Activated naive CD8-positive, alpha-beta T cell (primary cell): Measurements from ENCODE around the gene TRIM17.

Source experiments
- H3K27ac Mint-ChIP-seq: one replicate; pipeline ENCODE4 v1.8.0; 2021; ENCODE audit warnings: mixed read lengths
- H3K27me3 Mint-ChIP-seq: one replicate; pipeline ENCODE4 v1.8.0; 2021; ENCODE audit warnings: mixed read lengths
- H3K36me3 Mint-ChIP-seq: one replicate; pipeline ENCODE4 v1.8.0; 2021; ENCODE audit warnings: mixed read lengths
- H3K4me1 Mint-ChIP-seq: one replicate; pipeline ENCODE4 v1.8.0; 2021; ENCODE audit warnings: low read depth, mixed read lengths
- H3K4me3 Mint-ChIP-seq: one replicate; pipeline ENCODE4 v1.8.0; 2021; ENCODE audit warnings: mild to moderate bottlenecking, mixed read lengths
- H3K9me3 Mint-ChIP-seq: one replicate; pipeline ENCODE4 v1.8.0; 2021; ENCODE audit warnings: low read depth, mixed read lengths

The TRIM17 gene

GRCh38 chr1:228366866-228367741 is 49.6 kb downstream of the TRIM17 start:
- no peaks in the 10 kb centered on the region for H3K36me3 Mint-ChIP-seq
- H3K27ac Mint-ChIP-seq, result no peak overlapping the region
- no peak overlapping the region for H3K4me3 Mint-ChIP-seq
- H3K27me3 Mint-ChIP-seq, result no peaks in the 10 kb centered on the region
- no peaks in the 10 kb centered on the region for H3K9me3 Mint-ChIP-seq
- no peaks in the 10 kb centered on the region for H3K4me1 Mint-ChIP-seq

GRCh38 chr1:228366062-228366865 is 50.4 kb downstream of the TRIM17 start:
- H3K4me1 Mint-ChIP-seq, result no peaks in the 10 kb centered on the region

GRCh38 chr1:228365271-228366061 is 51.2 kb downstream of the TRIM17 start:
- H3K27me3 Mint-ChIP-seq, result no peaks in the 10 kb centered on the region
- no peaks in the 10 kb centered on the region for H3K9me3 Mint-ChIP-seq

More at GRCh38 chr1:228366062-228366865, 50.4 kb downstream of the TRIM17 start:
- Mint-ChIP-seq H3K36me3 (no peaks in the 10 kb centered on the region), H3K9me3 (no peaks in the 10 kb centered on the region), H3K4me3 (no peak overlapping the region), H3K27ac (no peak overlapping the region), H3K27me3 (no peaks in the 10 kb centered on the region)

GRCh38 chr1:228364706-228365213 is 51.9 kb downstream of the TRIM17 start:
- Mint-ChIP-seq H3K4me3 (no peak overlapping the region), H3K9me3 (no peaks in the 10 kb centered on the region), H3K4me1 (no peaks in the 10 kb centered on the region), H3K27me3 (no peaks in the 10 kb centered on the region), H3K36me3 (no peaks in the 10 kb centered on the region), H3K27ac (no peak overlapping the region)

More at GRCh38 chr1:228365271-228366061, 51.2 kb downstream of the TRIM17 start:
- Mint-ChIP-seq H3K27ac (no peak overlapping the region), H3K4me3 (no peak overlapping the region), H3K36me3 (no peaks in the 10 kb centered on the region), H3K4me1 (no peaks in the 10 kb centered on the region)

GRCh38 chr1:228364068-228364705 is 52.5 kb downstream of the TRIM17 start:
- Mint-ChIP-seq H3K27me3 (no peaks in the 10 kb centered on the region), H3K27ac (no peak overlapping the region), H3K4me1 (no peaks in the 10 kb centered on the region), H3K9me3 (no peaks in the 10 kb centered on the region), H3K36me3 (no peaks in the 10 kb centered on the region), H3K4me3 (no peak overlapping the region)

- no peak overlapping the region for H3K4me3 Mint-ChIP-seq
These were observed 53.0 kb downstream of the TRIM17 start for GRCh38 chr1:228363686-228364067.

GRCh38 chr1:228362884-228363450 is 53.7 kb downstream of the TRIM17 start:
- Mint-ChIP-seq H3K4me1 (no peaks in the 10 kb centered on the region), H3K4me3 (no peak overlapping the region), H3K9me3 (no peaks in the 10 kb centered on the region), H3K27me3 (no peaks in the 10 kb centered on the region), H3K36me3 (no peaks in the 10 kb centered on the region), H3K27ac (no peak overlapping the region)

More at GRCh38 chr1:228363686-228364067, 53.0 kb downstream of the TRIM17 start:
- Mint-ChIP-seq H3K9me3 (no peaks in the 10 kb centered on the region), H3K27me3 (no peaks in the 10 kb centered on the region), H3K27ac (no peak overlapping the region), H3K4me1 (no peaks in the 10 kb centered on the region), H3K36me3 (no peaks in the 10 kb centered on the region)

GRCh38 chr1:228362141-228362883 is 54.3 kb downstream of the TRIM17 start:
- Mint-ChIP-seq H3K9me3 (no peaks in the 10 kb centered on the region), H3K36me3 (no peaks in the 10 kb centered on the region), H3K27ac (no peak overlapping the region), H3K4me1 (no peaks in the 10 kb centered on the region), H3K4me3 (no peak overlapping the region), H3K27me3 (no peaks in the 10 kb centered on the region)

- no peaks in the 10 kb centered on the region for H3K4me1 Mint-ChIP-seq
- H3K36me3 Mint-ChIP-seq, result no peaks in the 10 kb centered on the region
- H3K4me3 Mint-ChIP-seq, result no peak overlapping the region
- H3K9me3 Mint-ChIP-seq, result no peaks in the 10 kb centered on the region
- H3K27ac Mint-ChIP-seq, result no peak overlapping the region
- H3K27me3 Mint-ChIP-seq, result no peaks in the 10 kb centered on the region
These were observed 55.1 kb downstream of the TRIM17 start for GRCh38 chr1:228361314-228362140.

- Mint-ChIP-seq H3K4me1 (no peaks in the 10 kb centered on the region), H3K27me3 (no peaks in the 10 kb centered on the region), H3K9me3 (no peaks in the 10 kb centered on the region), H3K36me3 (no peaks in the 10 kb centered on the region), H3K4me3 (no peak overlapping the region), H3K27ac (no peak overlapping the region)
These were observed 55.9 kb downstream of the TRIM17 start for GRCh38 chr1:228360533-228361313.

GRCh38 chr1:228359613-228360532 is 56.8 kb downstream of the TRIM17 start:
- H3K4me1 Mint-ChIP-seq, result no peaks in the 10 kb centered on the region
- no peak overlapping the region for H3K4me3 Mint-ChIP-seq
- no peaks in the 10 kb centered on the region for H3K9me3 Mint-ChIP-seq
- H3K27ac Mint-ChIP-seq, result no peak overlapping the region
- H3K36me3 Mint-ChIP-seq, result no peaks in the 10 kb centered on the region
- H3K27me3 Mint-ChIP-seq, result no peaks in the 10 kb centered on the region
